Measurements from ENCODE around the gene GASK1A. TPM values are rescaled to one million over a fixed set of nuclear protein-coding genes. Genes with fewer than 3 reads are reported as not detected.

Gene GASK1A
- total and polyA plus RNA-seq, 2 of the 4 experiments (the other 2 are of a cell fraction): 0.18 to 0.19 TPM

DNA sequence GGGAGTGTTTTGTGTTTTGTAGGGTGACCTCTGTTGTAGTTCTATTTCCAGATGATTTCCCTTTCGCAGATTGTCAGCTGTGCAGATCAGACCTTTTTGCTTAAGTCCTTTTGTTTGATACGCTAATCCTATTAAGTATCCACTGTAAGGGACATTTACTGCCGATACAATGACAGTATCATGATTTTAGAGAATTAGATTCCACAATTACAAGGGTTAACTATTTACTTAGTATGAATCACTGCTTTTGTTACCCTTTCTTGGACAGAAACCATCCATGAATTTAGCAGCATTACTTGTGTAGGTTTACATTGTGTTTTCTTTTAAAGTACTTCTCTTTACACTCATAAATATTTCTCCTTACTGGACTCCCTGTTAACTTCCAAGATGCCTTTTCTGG lies 41.8 kb upstream of the GASK1A start:
- no peak overlapping the region for H3K56ac ChIP-seq (ENCODE audit: extremely low read depth, insufficient read depth, low read length)
- ChIA-PET CTCF (no interaction called here), POLR2A (ENCODE audit: unreplicated experiment) (no interaction called here)
- WGBS, 2 experiments (ENCODE audit: extremely low coverage in 2 of 2, insufficient read length in 1 of 2): no CpG with 5 or more reads among the region's 3 CpGs
- H3K27ac ChIP-seq (ENCODE audit: insufficient read depth, low read length): no peak overlapping the region
- dilution Hi-C loops (cut with HindIII; ENCODE audit: low sequenced_read_pairs, unreplicated experiment): no loop called here
- H2AK5ac ChIP-seq (ENCODE audit: low read depth, low read length): no peak overlapping the region
- H2BK5ac ChIP-seq (ENCODE audit: low read depth, low read length, poor library complexity, severe bottlenecking): no peak overlapping the region
- no peaks in the 10 kb centered on the region; the same call in 1 of the 2 replicates for H3K9me3 ChIP-seq (ENCODE audit: control insufficient read depth, insufficient read depth, low read length)
- H4K5ac ChIP-seq (ENCODE audit: low read depth, low read length): no peak overlapping the region
- H2BK15ac ChIP-seq (ENCODE audit: low read depth, low read length): no peak overlapping the region
- H3K4ac ChIP-seq (ENCODE audit: low read depth, low read length): no peak overlapping the region
- H3K9ac ChIP-seq (ENCODE audit: low read depth, low read length): no peak overlapping the region
- H3K4me2 ChIP-seq (ENCODE audit: low read depth, low read length): no peak overlapping the region
- no peak overlapping the region for H3K4me3 ChIP-seq (ENCODE audit: insufficient read depth, low read depth, low read length)
- H4K91ac ChIP-seq (ENCODE audit: insufficient read depth, low read depth, low read length): no peak overlapping the region
- no peaks in the 10 kb centered on the region for H3K9me1 ChIP-seq (ENCODE audit: insufficient read depth, low read length)
- H3K4me1 ChIP-seq (ENCODE audit: control insufficient read depth, insufficient read depth, low read length): no peaks in the 10 kb centered on the region
- DNase-seq: no peak
- H4K20me1 ChIP-seq (ENCODE audit: insufficient read depth, low read length): no peaks in the 10 kb centered on the region
- no peak overlapping the region for H2AFZ ChIP-seq (replicated peaks; ENCODE audit: low read length, poor library complexity)
- no peak overlapping the region for H3K23ac ChIP-seq (ENCODE audit: low read depth, low read length)
- no peaks in the 10 kb centered on the region for H3K36me3 ChIP-seq (ENCODE audit: control insufficient read depth, insufficient read depth, low read length)
- ATAC-seq (ENCODE audit: low read depth): no peak
- TF ChIP-seq, protein P1, sequence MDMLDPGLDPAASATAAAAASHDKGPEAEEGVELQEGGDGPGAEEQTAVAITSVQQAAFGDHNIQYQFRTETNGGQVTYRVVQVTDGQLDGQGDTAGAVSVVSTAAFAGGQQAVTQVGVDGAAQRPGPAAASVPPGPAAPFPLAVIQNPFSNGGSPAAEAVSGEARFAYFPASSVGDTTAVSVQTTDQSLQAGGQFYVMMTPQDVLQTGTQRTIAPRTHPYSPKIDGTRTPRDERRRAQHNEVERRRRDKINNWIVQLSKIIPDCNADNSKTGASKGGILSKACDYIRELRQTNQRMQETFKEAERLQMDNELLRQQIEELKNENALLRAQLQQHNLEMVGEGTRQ (IDR thresholded peaks at IDR 0.05; ENCODE audit: low read depth, low read length): no peak
- no peak for TF ChIP-seq POLR2A (IDR thresholded peaks at IDR 0.05; ENCODE audit: low read depth, low read length)
- no peak for TF ChIP-seq FOS (IDR thresholded peaks at IDR 0.05; ENCODE audit: low read depth, low read length)
- no peak for TF ChIP-seq MAZ (IDR thresholded peaks at IDR 0.05; ENCODE audit: borderline replicate concordance, low read depth, low read length)
- no peak for TF ChIP-seq RCOR1 (IDR thresholded peaks at IDR 0.05; ENCODE audit: insufficient replicate concordance, low read length)
- TF ChIP-seq MXI1 (IDR thresholded peaks at IDR 0.05; ENCODE audit: borderline replicate concordance, low read depth, low read length): no peak
- no peak for TF ChIP-seq CHD1 (IDR thresholded peaks at IDR 0.05; ENCODE audit: low read depth, low read length)
- TF ChIP-seq, protein P2, sequence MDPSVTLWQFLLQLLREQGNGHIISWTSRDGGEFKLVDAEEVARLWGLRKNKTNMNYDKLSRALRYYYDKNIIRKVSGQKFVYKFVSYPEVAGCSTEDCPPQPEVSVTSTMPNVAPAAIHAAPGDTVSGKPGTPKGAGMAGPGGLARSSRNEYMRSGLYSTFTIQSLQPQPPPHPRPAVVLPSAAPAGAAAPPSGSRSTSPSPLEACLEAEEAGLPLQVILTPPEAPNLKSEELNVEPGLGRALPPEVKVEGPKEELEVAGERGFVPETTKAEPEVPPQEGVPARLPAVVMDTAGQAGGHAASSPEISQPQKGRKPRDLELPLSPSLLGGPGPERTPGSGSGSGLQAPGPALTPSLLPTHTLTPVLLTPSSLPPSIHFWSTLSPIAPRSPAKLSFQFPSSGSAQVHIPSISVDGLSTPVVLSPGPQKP (IDR thresholded peaks at IDR 0.05; ENCODE audit: borderline replicate concordance, low read depth, low read length): no peak
- no peak for TF ChIP-seq RFX5 (IDR thresholded peaks at IDR 0.05; ENCODE audit: low read depth, low read length)
- TF ChIP-seq MAFK (IDR thresholded peaks at IDR 0.05; ENCODE audit: low read depth, low read length): no peak
- TF ChIP-seq SMC3 (IDR thresholded peaks at IDR 0.05; ENCODE audit: low read depth, low read length): no peak
- TF ChIP-seq, protein P3, sequence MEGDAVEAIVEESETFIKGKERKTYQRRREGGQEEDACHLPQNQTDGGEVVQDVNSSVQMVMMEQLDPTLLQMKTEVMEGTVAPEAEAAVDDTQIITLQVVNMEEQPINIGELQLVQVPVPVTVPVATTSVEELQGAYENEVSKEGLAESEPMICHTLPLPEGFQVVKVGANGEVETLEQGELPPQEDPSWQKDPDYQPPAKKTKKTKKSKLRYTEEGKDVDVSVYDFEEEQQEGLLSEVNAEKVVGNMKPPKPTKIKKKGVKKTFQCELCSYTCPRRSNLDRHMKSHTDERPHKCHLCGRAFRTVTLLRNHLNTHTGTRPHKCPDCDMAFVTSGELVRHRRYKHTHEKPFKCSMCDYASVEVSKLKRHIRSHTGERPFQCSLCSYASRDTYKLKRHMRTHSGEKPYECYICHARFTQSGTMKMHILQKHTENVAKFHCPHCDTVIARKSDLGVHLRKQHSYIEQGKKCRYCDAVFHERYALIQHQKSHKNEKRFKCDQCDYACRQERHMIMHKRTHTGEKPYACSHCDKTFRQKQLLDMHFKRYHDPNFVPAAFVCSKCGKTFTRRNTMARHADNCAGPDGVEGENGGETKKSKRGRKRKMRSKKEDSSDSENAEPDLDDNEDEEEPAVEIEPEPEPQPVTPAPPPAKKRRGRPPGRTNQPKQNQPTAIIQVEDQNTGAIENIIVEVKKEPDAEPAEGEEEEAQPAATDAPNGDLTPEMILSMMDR (conservative IDR thresholded peaks at IDR 0.05; ENCODE audit: low read depth, low read length): no peak
- no peak for TF ChIP-seq CEBPB (IDR thresholded peaks at IDR 0.05; ENCODE audit: low read depth, low read length)
- no peak for TF ChIP-seq NFE2L2 (IDR thresholded peaks at IDR 0.05; ENCODE audit: low read depth, low read length)
- TF ChIP-seq BHLHE40 (IDR thresholded peaks at IDR 0.05; ENCODE audit: low read depth, low read length): no peak
- no peak for TF ChIP-seq RAD21 (IDR thresholded peaks at IDR 0.05; ENCODE audit: low read length)
- H3K79me1 ChIP-seq (ENCODE audit: low read depth in 1 of 2, low read length in 2 of 2): no peaks in the 10 kb centered on the region
- no peak overlapping the region for H3K14ac ChIP-seq (replicated peaks; ENCODE audit: low read depth, low read length)
- H4K8ac ChIP-seq (ENCODE audit: low read depth in 2 of 2, low read length in 2 of 2): no peak overlapping the region
- H2BK120ac ChIP-seq (ENCODE audit: low read depth, low read length): no peak overlapping the region
- H2BK20ac ChIP-seq (ENCODE audit: low read depth, low read length): no peak overlapping the region
- no peak overlapping the region for H2AK9ac ChIP-seq (replicated peaks; ENCODE audit: low read depth, low read length, poor library complexity)
- H3K18ac ChIP-seq (ENCODE audit: low read depth, low read length): no peak overlapping the region
- BruUV-seq (replicated peaks): no TSS peak
- H3K27me3 ChIP-seq (ENCODE audit: control insufficient read depth, insufficient read depth, low read length): no peaks in the 10 kb centered on the region
- in situ Hi-C loops (cut with MboI; ENCODE audit: low sequenced_read_pairs): no loop called here
- intact Hi-C loops (cut with micrococcal nuclease): no loop called here

Measured in IMR-90 (cell line).